Liver (tissue), 9 donors: ENCODE results near the gene KCNN1. TPM values are rescaled to one million over a fixed set of nuclear protein-coding genes. Genes with fewer than 3 reads are reported as not detected.

Experiments
- DNase-seq: peaks from one replicate; pipeline ENCODE4 v3.0.0-alpha.2; 2017; ENCODE audit warnings: low spot score
- H3K27ac ChIP-seq, 2 donors: one replicate each; pipeline ENCODE4 v1.7.0; 2013; ENCODE audit warnings: inconsistent platforms in 2 of 2, low read length in 2 of 2, control low read depth in 1 of 2, low read depth in 1 of 2, mild to moderate bottlenecking in 1 of 2
- H3K27me3 ChIP-seq, 4 donors: one replicate each; pipeline versions ENCODE4 v1.6.1 to v1.7.0; 2013; ENCODE audit warnings: low read length in 3 of 4, inconsistent platforms in 1 of 4, mild to moderate bottlenecking in 1 of 4, moderate library complexity in 1 of 4; ENCODE audit not compliant: control insufficient read depth in 4 of 4, insufficient read depth in 4 of 4
- H3K36me3 ChIP-seq, 4 donors: one replicate each; pipeline versions ENCODE4 v1.6.1 to v1.7.0; 2013; ENCODE audit warnings: low read length in 3 of 4, mild to moderate bottlenecking in 3 of 4, low read depth in 1 of 4, moderate library complexity in 1 of 4; ENCODE audit not compliant: control insufficient read depth in 4 of 4, insufficient read depth in 3 of 4
- H3K4me1 ChIP-seq, 4 donors: one replicate each; pipeline versions ENCODE4 v1.6.1 to v1.7.0; 2013; ENCODE audit warnings: low read length in 3 of 4, mild to moderate bottlenecking in 3 of 4, moderate library complexity in 1 of 4; ENCODE audit not compliant: control insufficient read depth in 4 of 4, insufficient read depth in 4 of 4
- H3K4me3 ChIP-seq, 3 donors: one replicate each; pipeline versions ENCODE4 v1.6.1 to v1.7.0; 2013; ENCODE audit warnings: low read length in 3 of 3, control low read depth in 1 of 3, low read depth in 1 of 3, mild to moderate bottlenecking in 1 of 3
- H3K9ac ChIP-seq, 2 donors: one replicate each; pipeline ENCODE4 v1.7.0; 2013; ENCODE audit warnings: low read length in 2 of 2, mild to moderate bottlenecking in 2 of 2, moderate library complexity in 2 of 2, control low read depth in 1 of 2, low read depth in 1 of 2
- H3K9me3 ChIP-seq, 4 donors: one replicate each; pipeline versions ENCODE4 v1.6.1 to v1.7.0; 2013; ENCODE audit warnings: low read length in 3 of 4; ENCODE audit not compliant: control insufficient read depth in 4 of 4
- ATF3 ChIP-seq: IDR thresholded peaks from 2 replicates; pipeline ENCODE4 v1.6.1; 2016; ENCODE audit warnings: antibody characterized with exemption
- CTCF ChIP-seq: fragments of 150-350 bp; IDR thresholded peaks from 2 replicates; pipeline ENCODE4 v1.5.1; 2017; ENCODE audit warnings: improper control_type of control experiment, low read depth, low read length; ENCODE audit not compliant: missing input control
- EGR1 ChIP-seq, 2 donors: IDR thresholded peaks; 2 replicates each; pipeline ENCODE4 v1.6.1; 2016 to 2018; ENCODE audit warnings: antibody characterized with exemption in 2 of 2, low read depth in 2 of 2
- FOXA1 ChIP-seq: IDR thresholded peaks from 2 replicates; pipeline ENCODE4 v1.6.1; 2016; ENCODE audit warnings: antibody characterized with exemption
- FOXA2 ChIP-seq: IDR thresholded peaks from 2 replicates; pipeline ENCODE4 v1.6.1; 2016; ENCODE audit warnings: antibody characterized with exemption
- GABPA ChIP-seq, 2 donors: IDR thresholded peaks in 1 of 2; conservative IDR thresholded peaks in 1 of 2; 2 replicates each; pipeline ENCODE4 v1.6.1; 2016; ENCODE audit warnings: antibody characterized with exemption in 2 of 2, mild to moderate bottlenecking in 1 of 2, moderate library complexity in 1 of 2
- HNF4A ChIP-seq, 2 donors: conservative IDR thresholded peaks; 2 replicates each; pipeline ENCODE4 v1.6.1; 2016; ENCODE audit warnings: antibody characterized with exemption in 2 of 2, mild to moderate bottlenecking in 2 of 2
- HNF4G ChIP-seq: IDR thresholded peaks from 2 replicates; pipeline ENCODE4 v1.6.1; 2016; ENCODE audit warnings: antibody characterized with exemption
- JUND ChIP-seq, 2 donors: IDR thresholded peaks; 2 replicates each; pipeline ENCODE4 v1.6.1; 2016; ENCODE audit warnings: antibody characterized with exemption in 2 of 2
- MAX ChIP-seq: IDR thresholded peaks from 2 replicates; pipeline ENCODE4 v1.6.1; 2016; ENCODE audit warnings: antibody characterized with exemption
- NR2F2 ChIP-seq: IDR thresholded peaks from 2 replicates; pipeline ENCODE4 v1.6.1; 2016; ENCODE audit warnings: antibody characterized with exemption
- RAD21 ChIP-seq, 2 donors: IDR thresholded peaks; 2 replicates each; pipeline ENCODE4 v1.6.1; 2016; ENCODE audit warnings: antibody characterized with exemption in 2 of 2, mild to moderate bottlenecking in 2 of 2
- REST ChIP-seq: IDR thresholded peaks from 2 replicates; pipeline ENCODE4 v1.6.1; 2016; ENCODE audit warnings: antibody characterized with exemption, mild to moderate bottlenecking
- RXRA ChIP-seq, 2 donors: IDR thresholded peaks; 2 replicates each; pipeline ENCODE4 v1.6.1; 2017 to 2018; ENCODE audit warnings: antibody characterized with exemption in 2 of 2, mild to moderate bottlenecking in 1 of 2
- SP1 ChIP-seq: IDR thresholded peaks from 2 replicates; pipeline ENCODE4 v1.6.1; 2018; ENCODE audit warnings: antibody characterized with exemption, mild to moderate bottlenecking
- TAF1 ChIP-seq: conservative IDR thresholded peaks from 2 replicates; pipeline ENCODE4 v1.6.1; 2016; ENCODE audit warnings: antibody characterized with exemption, mild to moderate bottlenecking
- YY1 ChIP-seq: IDR thresholded peaks from 2 replicates; pipeline ENCODE4 v1.6.1; 2016; ENCODE audit warnings: antibody characterized with exemption, mild to moderate bottlenecking
- ZBTB33 ChIP-seq: IDR thresholded peaks from 2 replicates; pipeline ENCODE4 v1.6.1; 2016; ENCODE audit warnings: antibody characterized with exemption
- WGBS: extraction: QIAGEN DNeasy Blood & Tissue Kit; methylation state at CpG from one replicate; pipeline ENCODE4 v1.1.7; 2013; 5-methylcytosine and 5-hydroxymethylcytosine counted together
- polyA plus RNA-seq, 2 donors: library from polyadenylated mRNA; stranded (reverse) in 1 of 2; unstranded in 1 of 2; fragments of 200-250 nt in 1 of 2; fragments of >200 nt in 1 of 2; fragmentation: Nextera tagmentation in 1 of 2; extraction: Ambion mirVana in 1 of 2; gene quantifications; one replicate each; pipeline versions ENCODE4 v1.2.1 to v1.2.3, GENCODE V29; 2013 to 2015
- total RNA-seq, 2 donors: library from RNA; depleted of rRNA; stranded (reverse); fragments of >200 nt; gene quantifications; one replicate each; pipeline ENCODE4 v1.2.3, GENCODE V29; 2014
- donor health status: healthy.
- donor health status: healthy.
- donor health status: healthy.
- donor health status: healthy.
- donor health status: healthy.

The KCNN1 gene
- total and polyA plus RNA-seq, 4 donors = 0.05 to 0.08 (median 0.05) TPM; not detected in 1

GRCh38 chr19:17931532-17932191 is 35.2 kb upstream of the KCNN1 start:
- Histone ChIP-seq H3K9me3 (no peaks in the 10 kb centered on the region), H3K36me3 (peaks cover 0 to 3% (median 2%) of the 10 kb centered on the region in 4 donors), H3K4me3 (no peak overlapping the region), H3K4me1 (peaks cover 4 to 19% (median 10%) of the 10 kb centered on the region in 4 donors), H3K9ac (no peak overlapping the region), H3K27me3 (no peaks in the 10 kb centered on the region), H3K27ac (no peak overlapping the region)
- WGBS = 37% methylated on average over 14 of the region's 14 CpGs
- no peak for DNase-seq
- TF ChIP-seq ATF3 (no peak), FOXA2 (no peak), FOXA1 (no peak), RXRA (IDR thresholded peaks at IDR 0.05) (no peak), HNF4G (no peak), REST (no peak), CTCF (no peak), MAX (no peak), RAD21 (IDR thresholded peaks at IDR 0.05) (no peak), TAF1 (no peak), JUND (IDR thresholded peaks at IDR 0.05) (no peak), NR2F2 (no peak), YY1 (no peak), HNF4A (conservative IDR thresholded peaks at IDR 0.05) (no peak), EGR1 (IDR thresholded peaks at IDR 0.05; ENCODE audit: low read depth in 2 of 2) (no peak), ZBTB33 (no peak), SP1 (no peak), GABPA (IDR thresholded peaks at IDR 0.05 in 1 of 2, conservative IDR thresholded peaks at IDR 0.05 in 1 of 2) (no peak)
